DOHH2 (cell line): ENCODE measurements around the gene KISS1R.

Experiments used
- CTCF ChIP-seq: fragments of 200-600 bp; sonication (generic); IDR thresholded peaks from one replicate; pipeline ENCODE4 v1.5.1; 2014; ENCODE audit warnings: antibody characterized with exemption, mild to moderate bottlenecking, low read depth, low read length; ENCODE audit not compliant: poor library complexity, severe bottlenecking
- EZH2phosphoT487 ChIP-seq: fragments of 200-600 bp; sonication (generic); IDR thresholded peaks from 2 replicates; pipeline ENCODE4 v1.6.1; 2017; ENCODE audit warnings: borderline replicate concordance, mild to moderate bottlenecking, antibody characterized with exemption, low read length, moderate library complexity, mixed read lengths

- TF ChIP-seq CTCF (no peak), EZH2phosphoT487 (no peak)
These were observed 26.5 kb downstream of the KISS1R start for GRCh38 chr19:943551-944170.
